Type B pancreatic cell (in vitro differentiated cells): ENCODE data around the gene SCEL. TPM values are rescaled to one million over a fixed set of nuclear protein-coding genes. Genes with fewer than 3 reads are reported as not detected.

Experiments
- DNase-seq: peaks from one replicate; pipeline ENCODE4 v3.0.0; 2021; ENCODE audit warnings: mixed read lengths; ENCODE audit not compliant: unreplicated experiment; ENCODE audit errors: extremely low spot score
- H3K27ac Mint-ChIP-seq: 2 replicates; pipeline ENCODE4 v1.8.0; 2021; ENCODE audit warnings: mild to moderate bottlenecking, mixed read lengths
- H3K27me3 Mint-ChIP-seq: 2 replicates; pipeline ENCODE4 v1.8.0; 2021; ENCODE audit warnings: mixed read lengths
- H3K36me3 Mint-ChIP-seq: 2 replicates; pipeline ENCODE4 v1.8.0; 2021; ENCODE audit warnings: mixed read lengths
- H3K4me1 Mint-ChIP-seq: one replicate; pipeline ENCODE4 v1.8.0; 2021; ENCODE audit warnings: mixed read lengths; ENCODE audit not compliant: unreplicated experiment
- H3K4me3 Mint-ChIP-seq: 2 replicates; pipeline ENCODE4 v1.8.0; 2021; ENCODE audit warnings: mild to moderate bottlenecking, mixed read lengths
- H3K9me3 Mint-ChIP-seq: 2 replicates; pipeline ENCODE4 v1.8.0; 2021; ENCODE audit warnings: mixed read lengths
- total RNA-seq: library from RNA; stranded (reverse); gene quantifications from 2 replicates; pipeline ENCODE4 v1.2.1, GENCODE V29; 2021; ENCODE audit warnings: low replicate concordance
- TF ChIP-seq, protein P1 (sequence below): fragments of 200-600 bp; sonication (generic); conservative IDR thresholded peaks from 2 replicates; pipeline ENCODE4 v1.5.0; 2021; ENCODE audit warnings: antibody characterized with exemption, mild to moderate bottlenecking

Gene SCEL
- total RNA-seq, 1 donor from 2014 or later: 102 TPM

DNA sequence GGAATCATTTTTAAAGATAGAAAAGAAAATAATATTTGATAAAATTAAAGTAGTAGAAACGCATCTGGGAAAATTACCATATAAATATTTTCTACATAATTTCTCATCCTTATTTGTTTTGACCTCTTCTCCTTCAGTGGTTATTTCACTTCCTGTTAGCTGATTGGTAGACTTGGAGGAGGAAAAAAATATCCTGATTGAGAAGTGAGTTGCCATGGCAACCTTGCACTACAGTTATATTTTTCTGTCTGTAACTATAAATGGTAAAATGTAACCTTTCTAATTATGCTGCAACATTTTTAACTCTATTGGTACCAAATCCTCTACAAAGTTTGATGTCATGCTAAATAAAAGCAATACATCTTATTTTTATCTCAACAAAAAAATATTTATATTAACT lies 45.2 kb downstream of the SCEL start:
- Mint-ChIP-seq H3K4me3 (no peak overlapping the region), H3K27me3 (no peaks in the 10 kb centered on the region), H3K4me1 (peaks cover 10% of the 10 kb centered on the region), H3K27ac (no peak overlapping the region), H3K36me3 (no peaks in the 10 kb centered on the region), H3K9me3 (no peaks in the 10 kb centered on the region)
- DNase-seq: no peak
- TF ChIP-seq, protein P1, sequence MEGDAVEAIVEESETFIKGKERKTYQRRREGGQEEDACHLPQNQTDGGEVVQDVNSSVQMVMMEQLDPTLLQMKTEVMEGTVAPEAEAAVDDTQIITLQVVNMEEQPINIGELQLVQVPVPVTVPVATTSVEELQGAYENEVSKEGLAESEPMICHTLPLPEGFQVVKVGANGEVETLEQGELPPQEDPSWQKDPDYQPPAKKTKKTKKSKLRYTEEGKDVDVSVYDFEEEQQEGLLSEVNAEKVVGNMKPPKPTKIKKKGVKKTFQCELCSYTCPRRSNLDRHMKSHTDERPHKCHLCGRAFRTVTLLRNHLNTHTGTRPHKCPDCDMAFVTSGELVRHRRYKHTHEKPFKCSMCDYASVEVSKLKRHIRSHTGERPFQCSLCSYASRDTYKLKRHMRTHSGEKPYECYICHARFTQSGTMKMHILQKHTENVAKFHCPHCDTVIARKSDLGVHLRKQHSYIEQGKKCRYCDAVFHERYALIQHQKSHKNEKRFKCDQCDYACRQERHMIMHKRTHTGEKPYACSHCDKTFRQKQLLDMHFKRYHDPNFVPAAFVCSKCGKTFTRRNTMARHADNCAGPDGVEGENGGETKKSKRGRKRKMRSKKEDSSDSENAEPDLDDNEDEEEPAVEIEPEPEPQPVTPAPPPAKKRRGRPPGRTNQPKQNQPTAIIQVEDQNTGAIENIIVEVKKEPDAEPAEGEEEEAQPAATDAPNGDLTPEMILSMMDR: no peak

DNA sequence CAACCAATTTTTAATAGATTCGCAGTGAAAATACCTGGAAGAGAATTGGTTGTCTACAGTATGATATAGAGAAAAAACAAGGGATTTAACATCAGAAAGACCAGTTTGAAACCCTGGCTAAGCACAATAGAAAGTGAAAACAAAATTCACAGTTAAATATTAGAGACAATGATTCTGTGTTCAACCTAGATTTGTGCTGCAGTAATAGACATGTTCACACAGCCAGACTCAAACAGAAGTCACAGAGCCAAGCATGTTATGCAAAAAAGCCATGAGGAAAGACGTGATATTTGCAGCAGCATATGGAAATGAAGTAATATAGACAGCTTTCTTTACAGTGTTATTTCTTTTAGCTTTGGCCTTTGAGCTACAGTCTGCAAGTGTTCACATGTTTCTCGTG lies 48.1 kb downstream of the SCEL start:
- Mint-ChIP-seq H3K36me3 (no peaks in the 10 kb centered on the region), H3K27me3 (no peaks in the 10 kb centered on the region), H3K4me3 (no peak overlapping the region), H3K27ac (no peak overlapping the region), H3K4me1 (peaks cover 10% of the 10 kb centered on the region), H3K9me3 (no peaks in the 10 kb centered on the region)
- DNase-seq: no peak
- TF ChIP-seq, protein P1: no peak

DNA sequence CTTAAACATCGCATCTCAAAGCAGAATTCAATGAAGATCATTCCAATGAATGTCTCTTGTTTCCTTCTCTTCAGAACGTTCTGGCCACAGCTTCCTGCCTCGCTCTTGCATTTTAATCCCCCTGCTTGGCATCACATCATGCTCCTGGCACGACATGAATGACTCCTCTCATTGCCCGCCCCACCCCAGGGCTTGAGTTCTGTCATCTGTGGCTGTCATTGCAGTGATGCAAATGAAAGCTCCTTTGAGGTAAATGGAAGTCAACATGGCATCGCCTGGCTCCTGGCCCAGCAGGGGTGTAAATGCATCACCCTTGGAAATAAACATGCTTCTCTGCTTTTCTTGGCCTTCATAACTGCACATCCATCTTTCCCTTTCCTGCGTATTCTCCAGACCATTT lies 48.6 kb downstream of the SCEL start:
- Mint-ChIP-seq H3K4me3 (no peak overlapping the region), H3K36me3 (no peaks in the 10 kb centered on the region), H3K27ac (no peak overlapping the region), H3K4me1 (peaks cover 10% of the 10 kb centered on the region), H3K9me3 (no peaks in the 10 kb centered on the region), H3K27me3 (no peaks in the 10 kb centered on the region)
- DNase-seq: no peak
- TF ChIP-seq, protein P1: no peak

DNA sequence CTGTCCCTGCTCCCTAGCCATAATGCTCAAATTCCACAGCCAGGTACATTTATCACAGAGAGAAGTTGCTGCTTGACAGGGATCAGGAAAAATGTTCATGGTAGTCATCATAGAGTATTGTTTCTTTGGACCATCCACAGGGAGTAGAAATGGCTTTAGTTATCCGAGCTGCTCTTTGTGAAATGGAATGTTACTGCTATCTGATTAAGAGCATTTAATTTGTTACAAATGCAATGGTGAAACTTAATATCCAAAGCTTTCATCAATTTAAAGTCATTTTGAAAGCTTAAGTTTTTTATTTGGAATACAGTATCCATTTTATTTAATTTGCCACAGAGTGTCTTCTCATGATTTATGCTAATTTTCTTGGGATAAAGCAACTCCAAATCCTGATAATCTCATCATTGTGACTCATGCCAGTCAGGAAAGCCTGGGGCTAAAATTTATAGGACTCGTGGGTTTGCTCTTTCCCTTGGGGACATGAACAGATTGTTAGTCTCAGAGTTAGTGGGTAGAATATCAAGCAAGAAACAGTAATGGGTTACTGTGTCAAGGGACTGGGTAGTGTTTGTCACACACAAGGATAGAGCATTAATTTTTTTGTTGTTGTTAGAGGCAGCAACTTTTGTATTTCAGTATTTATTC lies 59.8 kb downstream of the SCEL start:
- Mint-ChIP-seq H3K4me1 (peaks cover 11% of the 10 kb centered on the region), H3K9me3 (no peaks in the 10 kb centered on the region)

DNA sequence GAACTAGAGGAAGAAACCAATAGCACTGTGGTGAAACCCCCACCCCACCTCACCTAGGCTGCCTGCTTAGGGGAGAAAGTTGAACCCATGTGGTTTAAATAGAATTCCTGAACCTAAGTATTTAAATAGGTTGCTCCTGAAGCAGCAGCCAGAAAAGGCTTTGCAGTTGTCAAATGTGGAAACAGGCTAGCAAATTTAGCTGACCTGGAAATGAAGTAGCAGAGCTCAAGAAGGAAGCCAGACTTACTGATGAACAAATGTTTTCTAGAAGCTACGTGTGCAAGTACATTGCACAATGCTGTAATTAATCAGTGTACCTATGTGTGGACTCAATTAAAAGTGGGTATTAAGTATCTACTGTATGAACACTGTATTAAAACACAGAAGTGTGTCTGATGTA lies 61.3 kb downstream of the SCEL start:
- TF ChIP-seq, protein P1: no peak
- H3K4me1 Mint-ChIP-seq: peaks cover 11% of the 10 kb centered on the region
- H3K4me3 Mint-ChIP-seq: no peak overlapping the region
- no peaks in the 10 kb centered on the region for H3K9me3 Mint-ChIP-seq
- no peaks in the 10 kb centered on the region for H3K27me3 Mint-ChIP-seq
- no peak overlapping the region for H3K27ac Mint-ChIP-seq
- DNase-seq: no peak
- no peaks in the 10 kb centered on the region for H3K36me3 Mint-ChIP-seq

More for the DNA sequence above, 59.8 kb downstream of the SCEL start:
- Mint-ChIP-seq H3K36me3 (no peaks in the 10 kb centered on the region), H3K27ac (no peak overlapping the region), H3K27me3 (no peaks in the 10 kb centered on the region), H3K4me3 (no peak overlapping the region)
- DNase-seq: no peak
- TF ChIP-seq, protein P1: no peak
